Endodermal cell (in vitro differentiated cells): ENCODE measurements around the gene VTI1A. TPM values are rescaled to one million over a fixed set of nuclear protein-coding genes. Genes with fewer than 3 reads are reported as not detected.

Source experiments
- DNase-seq: peaks from one replicate; pipeline ENCODE4 v3.0.0-alpha.2; 2017
- H3K27ac ChIP-seq: 2 replicates; pipeline ENCODE4 v1.5.1; 2013; ENCODE audit warnings: mild to moderate bottlenecking, low read depth, low read length, moderate library complexity
- H3K27me3 ChIP-seq: 2 replicates; pipeline ENCODE4 v1.6.1; 2013; ENCODE audit warnings: mild to moderate bottlenecking, low read length, moderate library complexity; ENCODE audit not compliant: insufficient read depth, control insufficient read depth, poor library complexity, severe bottlenecking
- H3K36me3 ChIP-seq: 2 replicates; pipeline ENCODE4 v1.7.0; 2013; ENCODE audit warnings: mild to moderate bottlenecking, low read length, moderate library complexity; ENCODE audit not compliant: control insufficient read depth, insufficient read depth
- H3K4me1 ChIP-seq: one replicate; pipeline ENCODE4 v1.7.0; 2013; ENCODE audit warnings: low read length; ENCODE audit not compliant: control insufficient read depth, insufficient read depth
- H3K4me3 ChIP-seq: 2 replicates; pipeline ENCODE4 v1.5.1; 2013; ENCODE audit warnings: mild to moderate bottlenecking, low read length, moderate library complexity
- H3K9ac ChIP-seq: 2 replicates; pipeline ENCODE4 v1.6.1; 2013; ENCODE audit warnings: mild to moderate bottlenecking, low read length, moderate library complexity; ENCODE audit not compliant: poor library complexity, severe bottlenecking; ENCODE audit errors: extremely low read depth
- H3K9me3 ChIP-seq: 2 replicates; pipeline ENCODE4 v1.6.1; 2013; ENCODE audit warnings: mild to moderate bottlenecking, low read length, moderate library complexity; ENCODE audit not compliant: control insufficient read depth
- H3K27ac Mint-ChIP-seq: 2 replicates; pipeline ENCODE4 v1.8.0; 2020; ENCODE audit warnings: mixed read lengths
- H3K27me3 Mint-ChIP-seq: 2 replicates; pipeline ENCODE4 v1.8.0; 2021; ENCODE audit warnings: mild to moderate bottlenecking, mixed read lengths; ENCODE audit not compliant: insufficient read depth
- H3K36me3 Mint-ChIP-seq: 2 replicates; pipeline ENCODE4 v1.8.0; 2020; ENCODE audit warnings: low read depth, mixed read lengths
- H3K4me1 Mint-ChIP-seq: 2 replicates; pipeline ENCODE4 v1.8.0; 2020; ENCODE audit warnings: mixed read lengths
- H3K4me3 Mint-ChIP-seq: 2 replicates; pipeline ENCODE4 v1.8.0; 2020; ENCODE audit warnings: mild to moderate bottlenecking, moderate library complexity, mixed read lengths
- H3K9me3 Mint-ChIP-seq: 2 replicates; pipeline ENCODE4 v1.8.0; 2020; ENCODE audit warnings: mild to moderate bottlenecking, mixed read lengths
- WGBS, 2 experiments: methylation state at CpG; one replicate each; pipeline versions ENCODE4 v1.1.5 to v1.1.7; 2013; ENCODE audit warnings: missing lambda C conversion rate in 2 of 2, mixed read lengths in 1 of 2; ENCODE audit not compliant: insufficient coverage in 1 of 2, insufficient read length in 1 of 2; 5-methylcytosine and 5-hydroxymethylcytosine counted together
- total RNA-seq, 2 donors: library from RNA; stranded (reverse); fragmentation: NEBNext Ultra II Directional in 1 of 2; extraction: Animal tissue kit (Norgen Biotek cat#: 25700) in 1 of 2; gene quantifications; 2 replicates in 1 of 2; 3 replicates in 1 of 2; pipeline ENCODE4 v1.2.1, GENCODE V29; 2021
- TF ChIP-seq, protein P1 (sequence below): fragments of 200-600 bp; sonication (generic); conservative IDR thresholded peaks from 2 replicates; pipeline ENCODE4 v1.5.0; 2021; ENCODE audit warnings: antibody characterized with exemption, mild to moderate bottlenecking

VTI1A gene
- total RNA-seq, 2 donors from 2014 or later: 27.0 to 29.9 TPM

DNA sequence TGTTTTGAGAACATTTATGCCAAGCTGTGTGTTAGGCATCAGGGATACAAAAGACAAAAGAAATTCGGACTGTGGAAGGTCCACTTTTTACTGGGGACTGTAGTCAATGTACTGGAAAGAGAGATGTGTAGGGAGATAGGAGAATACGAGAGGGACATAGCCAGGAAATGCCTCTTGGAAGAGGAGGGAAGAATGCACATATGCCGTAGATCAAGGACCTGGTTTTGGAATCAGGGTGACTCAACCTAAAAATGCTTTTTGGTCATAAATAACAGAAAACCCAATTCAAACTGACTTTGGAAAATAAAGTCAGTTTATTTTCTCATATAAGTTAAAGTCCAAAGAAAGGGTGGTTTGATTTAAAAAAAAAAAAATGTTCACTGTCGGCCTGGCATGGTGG, 362.7 kb downstream of the VTI1A start:
- no peaks in the 10 kb centered on the region for H3K9me3 ChIP-seq
- H3K4me1 ChIP-seq: peaks cover 6% of the 10 kb centered on the region
- no peak overlapping the region for H3K9ac ChIP-seq
- TF ChIP-seq, protein P1, sequence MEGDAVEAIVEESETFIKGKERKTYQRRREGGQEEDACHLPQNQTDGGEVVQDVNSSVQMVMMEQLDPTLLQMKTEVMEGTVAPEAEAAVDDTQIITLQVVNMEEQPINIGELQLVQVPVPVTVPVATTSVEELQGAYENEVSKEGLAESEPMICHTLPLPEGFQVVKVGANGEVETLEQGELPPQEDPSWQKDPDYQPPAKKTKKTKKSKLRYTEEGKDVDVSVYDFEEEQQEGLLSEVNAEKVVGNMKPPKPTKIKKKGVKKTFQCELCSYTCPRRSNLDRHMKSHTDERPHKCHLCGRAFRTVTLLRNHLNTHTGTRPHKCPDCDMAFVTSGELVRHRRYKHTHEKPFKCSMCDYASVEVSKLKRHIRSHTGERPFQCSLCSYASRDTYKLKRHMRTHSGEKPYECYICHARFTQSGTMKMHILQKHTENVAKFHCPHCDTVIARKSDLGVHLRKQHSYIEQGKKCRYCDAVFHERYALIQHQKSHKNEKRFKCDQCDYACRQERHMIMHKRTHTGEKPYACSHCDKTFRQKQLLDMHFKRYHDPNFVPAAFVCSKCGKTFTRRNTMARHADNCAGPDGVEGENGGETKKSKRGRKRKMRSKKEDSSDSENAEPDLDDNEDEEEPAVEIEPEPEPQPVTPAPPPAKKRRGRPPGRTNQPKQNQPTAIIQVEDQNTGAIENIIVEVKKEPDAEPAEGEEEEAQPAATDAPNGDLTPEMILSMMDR: no peak
- H3K27me3 ChIP-seq: no peaks in the 10 kb centered on the region
- H3K27me3 Mint-ChIP-seq: peaks cover 3% of the 10 kb centered on the region
- no peak overlapping the region for H3K4me3 Mint-ChIP-seq
- H3K4me1 Mint-ChIP-seq: peaks cover 47% of the 10 kb centered on the region
- H3K36me3 ChIP-seq: no peaks in the 10 kb centered on the region
- H3K9me3 Mint-ChIP-seq: no peaks in the 10 kb centered on the region
- WGBS, 2 experiments: 86 to 91% methylated on average over 2 to 4 of the region's 4 CpGs
- peaks cover 10% of the 10 kb centered on the region for H3K36me3 Mint-ChIP-seq
- DNase-seq: no peak
- no peak overlapping the region for H3K27ac ChIP-seq
- H3K27ac Mint-ChIP-seq: no peak overlapping the region
- no peak overlapping the region for H3K4me3 ChIP-seq

DNA sequence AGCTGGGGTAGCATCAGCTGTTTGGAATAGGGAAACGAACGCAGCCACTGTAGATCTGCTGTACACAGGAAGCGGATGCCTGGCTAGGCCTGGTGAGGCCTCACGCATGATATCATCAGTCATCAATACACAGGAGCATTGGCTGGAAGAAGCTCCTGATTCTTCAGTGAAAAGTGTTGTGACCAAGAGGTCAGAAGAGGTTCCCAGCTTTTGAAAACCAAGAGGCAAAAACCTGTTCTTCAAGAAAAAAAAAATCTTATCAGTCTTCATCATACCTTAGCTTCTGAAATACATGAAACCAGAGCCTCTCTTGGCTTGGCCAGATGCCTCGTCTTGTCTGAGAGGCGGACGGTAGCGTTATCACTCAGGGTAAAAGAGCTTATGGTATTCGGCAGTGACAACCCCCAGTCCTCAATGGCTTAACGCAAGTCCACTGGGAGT, 363.7 kb downstream of the VTI1A start:
- DNase-seq: peak; percentile 38
- Histone ChIP-seq H3K4me3 (no peak overlapping the region), H3K27me3 (no peaks in the 10 kb centered on the region), H3K36me3 (no peaks in the 10 kb centered on the region), H3K9me3 (no peaks in the 10 kb centered on the region), H3K4me1 (peaks cover 6% of the 10 kb centered on the region), H3K27ac (no peak overlapping the region), H3K9ac (no peak overlapping the region)
- Mint-ChIP-seq H3K27me3 (peaks cover 3% of the 10 kb centered on the region), H3K9me3 (no peaks in the 10 kb centered on the region), H3K4me3 (no peak overlapping the region), H3K27ac (no peak overlapping the region), H3K4me1 (peaks cover 54% of the 10 kb centered on the region), H3K36me3 (peaks cover 11% of the 10 kb centered on the region)
- TF ChIP-seq, protein P1: no peak
- WGBS, 2 experiments: 96 to 98% methylated on average over 8 to 10 of the region's 10 CpGs

DNA sequence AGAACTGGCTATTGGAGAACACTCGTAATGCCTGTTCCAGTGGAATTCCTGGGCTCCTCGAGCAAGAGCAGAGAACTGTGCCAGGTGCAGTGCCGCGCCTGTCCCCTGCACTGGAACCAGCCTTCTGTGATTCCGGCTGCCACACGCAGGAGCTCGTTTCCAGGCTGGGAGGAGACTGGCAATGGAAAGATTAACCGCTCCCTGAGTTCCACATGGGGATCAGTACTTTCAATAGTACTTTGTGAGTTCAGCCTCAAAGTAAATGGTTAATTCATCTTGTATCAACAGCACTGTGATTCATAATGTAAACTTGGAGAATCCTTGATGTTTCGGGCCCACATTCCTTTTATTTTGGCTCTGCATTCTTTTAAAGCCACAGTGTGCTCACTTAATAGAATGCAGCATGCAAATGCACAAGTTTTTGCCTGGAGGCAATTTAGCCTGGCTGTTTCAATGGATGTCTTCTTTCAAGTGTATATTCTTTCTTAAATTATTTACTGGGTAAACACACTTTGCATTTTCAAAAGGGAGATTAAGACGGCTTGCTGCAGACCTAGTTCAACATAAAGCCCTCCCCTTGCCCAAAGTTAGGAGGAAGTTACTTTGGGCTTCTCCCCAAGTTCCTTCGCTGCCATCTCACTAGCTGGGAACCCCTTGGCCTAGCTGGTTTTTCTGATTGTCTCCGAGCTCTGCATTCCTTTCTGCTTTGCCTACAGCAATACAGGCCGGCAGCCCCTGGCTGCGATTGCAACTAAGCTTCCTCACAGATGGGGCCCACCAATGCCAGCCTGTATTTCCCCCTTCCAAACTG, 364.9 kb downstream of the VTI1A start:
- Histone ChIP-seq H3K4me3 (no peak overlapping the region), H3K4me1 (peaks cover 6% of the 10 kb centered on the region)
- DNase-seq: peak; percentile 77

More for the DNA sequence above, 364.9 kb downstream of the VTI1A start:
- Histone ChIP-seq H3K27ac (peak overlapping the region; percentile 84), H3K36me3 (no peaks in the 10 kb centered on the region), H3K27me3 (no peaks in the 10 kb centered on the region), H3K9me3 (no peaks in the 10 kb centered on the region), H3K9ac (no peak overlapping the region)
- TF ChIP-seq, protein P1: no peak
- H3K27ac Mint-ChIP-seq: peak overlapping the region; percentile 69
- H3K9me3 Mint-ChIP-seq: no peaks in the 10 kb centered on the region
- 53 to 67% methylated on average over 14 of the region's 14 CpGs for WGBS, 2 experiments
- H3K4me1 Mint-ChIP-seq: peaks cover 66% of the 10 kb centered on the region
- peaks cover 9% of the 10 kb centered on the region for H3K36me3 Mint-ChIP-seq
- H3K4me3 Mint-ChIP-seq: no peak overlapping the region
- H3K27me3 Mint-ChIP-seq: peaks cover 3% of the 10 kb centered on the region
